T-cell (primary cell): ENCODE measurements around the gene WBP1L. TPM values are rescaled to one million over a fixed set of nuclear protein-coding genes. Genes with fewer than 3 reads are reported as not detected.

Experiments used
- ATAC-seq, 4 experiments: fragments of 200-7000 bp in 3 of 4; fragments of 150-1000 bp in 1 of 4; cut with Tn5 transposase; replicated peaks in 1 of 4; 1 replicate in 3 of 4; 2 replicates in 1 of 4; pipeline ENCODE4 v1.10.0; 2021; ENCODE audit warnings: moderate library complexity in 3 of 4, mild to moderate bottlenecking in 2 of 4, moderate number of reproducible peaks in 1 of 4
- CTCF ChIA-PET, 2 donors: fragments of 300-600 bp; sonication (Branson Sonifier 250); formaldehyde crosslinking; loops; one replicate each; lab custom pipeline; 2022; ENCODE audit warnings: antibody characterized with exemption in 2 of 2; lab: Charles Lee
- POLR2A ChIA-PET, 2 donors: fragments of 300-600 bp; sonication (Branson Sonifier 250); formaldehyde crosslinking; loops; one replicate each; lab custom pipeline; 2022; ENCODE audit warnings: antibody characterized with exemption in 2 of 2; lab: Charles Lee
- DNase-seq, 35 experiments: peaks; one replicate each; pipeline versions ENCODE4 v3.0.0 to v3.0.0-alpha.2; 2013 to 2023
- H3K27ac ChIP-seq: one replicate; pipeline ENCODE4 v1.5.1; 2013; ENCODE audit warnings: low read length
- H3K27me3 ChIP-seq, 2 experiments: replicated peaks in 1 of 2; 1 replicate in 1 of 2; 2 replicates in 1 of 2; pipeline versions ENCODE4 v1.6.1 to v1.7.0; 2013; ENCODE audit warnings: low read length in 1 of 2, mixed read lengths in 1 of 2; ENCODE audit not compliant: control insufficient read depth in 2 of 2, insufficient read depth in 2 of 2; ENCODE audit errors: extremely low read depth in 1 of 2
- H3K36me3 ChIP-seq, 2 donors: 1 replicate in 1 of 2; 2 replicates in 1 of 2; pipeline versions ENCODE4 v1.6.1 to v1.7.0; 2013; ENCODE audit warnings: low read length in 1 of 2; ENCODE audit not compliant: control insufficient read depth in 2 of 2, insufficient read depth in 1 of 2; ENCODE audit errors: extremely low read depth in 1 of 2
- H3K4me1 ChIP-seq, 2 experiments: 1 replicate in 1 of 2; 2 replicates in 1 of 2; pipeline versions ENCODE4 v1.6.1 to v1.7.0; 2013; ENCODE audit warnings: low read length in 2 of 2, mixed read lengths in 1 of 2; ENCODE audit not compliant: insufficient read depth in 2 of 2, control insufficient read depth in 1 of 2; ENCODE audit errors: extremely low read depth in 1 of 2
- H3K4me3 ChIP-seq, 2 donors: 1 replicate in 1 of 2; 2 replicates in 1 of 2; pipeline versions ENCODE4 v1.5.1 to v1.7.0; 2013; ENCODE audit warnings: mild to moderate bottlenecking in 2 of 2, low read length in 1 of 2, moderate library complexity in 1 of 2; ENCODE audit not compliant: control insufficient read depth in 1 of 2; ENCODE audit errors: extremely low read depth in 1 of 2
- H3K9me3 ChIP-seq: 2 replicates; pipeline ENCODE4 v1.7.0; 2013
- H3K27ac Mint-ChIP-seq, 2 donors: one replicate each; pipeline ENCODE4 v1.8.0; 2020 to 2021; ENCODE audit warnings: mild to moderate bottlenecking in 2 of 2, mixed read lengths in 2 of 2
- H3K27me3 Mint-ChIP-seq, 2 donors: one replicate each; pipeline ENCODE4 v1.8.0; 2021 to 2022; ENCODE audit warnings: mixed read lengths in 2 of 2
- H3K36me3 Mint-ChIP-seq: one replicate; pipeline ENCODE4 v1.8.0; 2021; ENCODE audit warnings: mixed read lengths
- H3K4me1 Mint-ChIP-seq, 3 donors: one replicate each; pipeline ENCODE4 v1.8.0; 2020 to 2022; ENCODE audit warnings: mixed read lengths in 3 of 3, mild to moderate bottlenecking in 1 of 3
- H3K4me3 Mint-ChIP-seq, 3 donors: one replicate each; pipeline ENCODE4 v1.8.0; 2020 to 2022; ENCODE audit warnings: mild to moderate bottlenecking in 3 of 3, mixed read lengths in 3 of 3, moderate library complexity in 3 of 3
- H3K9me3 Mint-ChIP-seq, 3 donors: one replicate each; pipeline ENCODE4 v1.8.0; 2020 to 2022; ENCODE audit warnings: mixed read lengths in 3 of 3
- WGBS: methylation state at CpG from one replicate; pipeline ENCODE4 v1.1.5; 2013; ENCODE audit warnings: missing lambda C conversion rate; ENCODE audit not compliant: insufficient coverage; 5-methylcytosine and 5-hydroxymethylcytosine counted together
- total RNA-seq, 35 experiments: library from RNA in 6 of 35; stranded (reverse) in 6 of 35; fragments of 120-200 nt in 1 of 35; gene quantifications; one replicate each; pipeline versions ENCODE4 v1.2.1 to v1.2.4 and lab custom pipeline; 2013 to 2026

Gene WBP1L
- total RNA-seq, 5 donors from 2014 or later (not counting 1 experiment from before 2014, with no cell fraction given) = 20.0 to 38.5 (median 33.0) TPM

- POLR2A ChIA-PET = no interaction called here
- Histone ChIP-seq H3K9me3 (no peaks in the 10 kb centered on the region), H3K36me3 (peaks cover 14 to 38% of the 10 kb centered on the region in 2 donors), H3K4me1 (peaks cover 22 to 24% of the 10 kb centered on the region in 2 experiments), H3K4me3 (peak overlapping the region in 1 of 2 donors; percentile 38), H3K27ac (no peak overlapping the region), H3K27me3 (no peaks in the 10 kb centered on the region)
- H3K4me3 Mint-ChIP-seq = peak overlapping the region in 2 of 3 donors; percentile 26 to 54
- CTCF ChIA-PET = no interaction called here
- no peaks in the 10 kb centered on the region for H3K9me3 Mint-ChIP-seq
- H3K36me3 Mint-ChIP-seq = peaks cover 14% of the 10 kb centered on the region
- ATAC-seq (peak in 1 of 4 experiments; percentile 34), DNase-seq (no peak)
- peaks cover 31 to 63% (median 58%) of the 10 kb centered on the region in 3 donors for H3K4me1 Mint-ChIP-seq
- 67% methylated on average over 11 of the region's 15 CpGs for WGBS
- H3K27me3 Mint-ChIP-seq = no peaks in the 10 kb centered on the region
- peak overlapping the region; percentile 55 to 79 for H3K27ac Mint-ChIP-seq
Observed at GRCh38 chr10:102795453-102796406, 52.0 kb downstream of the WBP1L start.

GRCh38 chr10:102796407-102797176, 52.8 kb downstream of the WBP1L start:
- Histone ChIP-seq H3K36me3 (peaks cover 14 to 44% of the 10 kb centered on the region in 2 donors), H3K4me1 (peaks cover 27% of the 10 kb centered on the region in 2 experiments), H3K27me3 (no peaks in the 10 kb centered on the region), H3K9me3 (no peaks in the 10 kb centered on the region), H3K27ac (no peak overlapping the region), H3K4me3 (peak overlapping the region in 1 of 2 donors; percentile 38)
- DNase-seq (peak in 28 of 35 experiments; percentile 7 to 64 (median 27)), ATAC-seq (peak; percentile 87 to 97 (median 94))
- 0% methylated on average over 2 of the region's 9 CpGs for WGBS
- Mint-ChIP-seq H3K27me3 (no peaks in the 10 kb centered on the region), H3K4me1 (peaks cover 38 to 63% (median 60%) of the 10 kb centered on the region in 3 donors), H3K9me3 (no peaks in the 10 kb centered on the region), H3K27ac (peak overlapping the region; percentile 55 to 76), H3K4me3 (peak overlapping the region in 2 of 3 donors; percentile 9 to 54), H3K36me3 (peaks cover 16% of the 10 kb centered on the region)
- ChIA-PET POLR2A (no interaction called here), CTCF (no interaction called here)

- no peak overlapping the region for H3K27ac ChIP-seq
- no peaks in the 10 kb centered on the region for H3K9me3 ChIP-seq
- peaks cover 38 to 61% (median 60%) of the 10 kb centered on the region in 3 donors for H3K4me1 Mint-ChIP-seq
- no peak overlapping the region for H3K4me3 ChIP-seq
- POLR2A ChIA-PET = no interaction called here
- peaks cover 36% of the 10 kb centered on the region for H3K36me3 Mint-ChIP-seq
- no peak overlapping the region for H3K4me3 Mint-ChIP-seq
- WGBS = 91% methylated on average over 4 of the region's 8 CpGs
- no peaks in the 10 kb centered on the region for H3K9me3 Mint-ChIP-seq
- no peaks in the 10 kb centered on the region for H3K27me3 Mint-ChIP-seq
- H3K27ac Mint-ChIP-seq = no peak overlapping the region
- DNase-seq (no peak), ATAC-seq (no peak)
- no peaks in the 10 kb centered on the region for H3K27me3 ChIP-seq
- H3K4me1 ChIP-seq = peaks cover 25 to 28% of the 10 kb centered on the region in 2 experiments
- CTCF ChIA-PET = no interaction called here
- peaks cover 14 to 42% of the 10 kb centered on the region in 2 donors for H3K36me3 ChIP-seq
Observed at GRCh38 chr10:102799691-102800471, 56.1 kb downstream of the WBP1L start.

- ATAC-seq = no peak
- no peaks in the 10 kb centered on the region for H3K27me3 Mint-ChIP-seq
- WGBS = 96% methylated on average over 5 of the region's 10 CpGs
- DNase-seq = no peak
- H3K4me3 ChIP-seq = no peak overlapping the region
- no peaks in the 10 kb centered on the region for H3K9me3 ChIP-seq
- H3K36me3 ChIP-seq = peaks cover 14 to 38% of the 10 kb centered on the region in 2 donors
- POLR2A ChIA-PET = interaction anchor here in 1 of 2 donors (0.6 kb wide), 1 partner anchor 1260 kb away, joined by 3 read pairs; no protein-coding TSS in a partner anchor
- no peak overlapping the region for H3K4me3 Mint-ChIP-seq
- H3K27ac ChIP-seq = no peak overlapping the region
- no peaks in the 10 kb centered on the region for H3K27me3 ChIP-seq
- H3K36me3 Mint-ChIP-seq = peaks cover 36% of the 10 kb centered on the region
- H3K9me3 Mint-ChIP-seq = no peaks in the 10 kb centered on the region
- H3K27ac Mint-ChIP-seq = no peak overlapping the region
- CTCF ChIA-PET = no interaction called here
- H3K4me1 ChIP-seq = peaks cover 17 to 20% of the 10 kb centered on the region in 2 experiments
- peaks cover 29 to 52% (median 51%) of the 10 kb centered on the region in 3 donors for H3K4me1 Mint-ChIP-seq
Observed at GRCh38 chr10:102800611-102801335, 57.0 kb downstream of the WBP1L start.

GRCh38 chr10:102801496-102801895, 57.7 kb downstream of the WBP1L start:
- H3K27ac Mint-ChIP-seq = no peak overlapping the region
- H3K36me3 ChIP-seq = peaks cover 14 to 40% of the 10 kb centered on the region in 2 donors

More at GRCh38 chr10:102801496-102801895, 57.7 kb downstream of the WBP1L start:
- H3K4me1 Mint-ChIP-seq = peaks cover 24 to 45% (median 45%) of the 10 kb centered on the region in 3 donors
- H3K27me3 Mint-ChIP-seq = no peaks in the 10 kb centered on the region
- ATAC-seq (no peak), DNase-seq (no peak)
- ChIA-PET CTCF (no interaction called here), POLR2A (interaction anchor here in 1 of 2 donors (0.6 kb wide), 1 partner anchor 77 kb away, joined by 4 read pairs; no protein-coding TSS in a partner anchor)
- no peaks in the 10 kb centered on the region for H3K9me3 Mint-ChIP-seq
- Histone ChIP-seq H3K4me3 (no peak overlapping the region), H3K4me1 (peaks cover 10 to 13% of the 10 kb centered on the region in 2 experiments), H3K27me3 (no peaks in the 10 kb centered on the region), H3K27ac (no peak overlapping the region), H3K9me3 (no peaks in the 10 kb centered on the region)
- no peak overlapping the region for H3K4me3 Mint-ChIP-seq
- no CpG with 5 or more reads among the region's 2 CpGs for WGBS
- peaks cover 40% of the 10 kb centered on the region for H3K36me3 Mint-ChIP-seq
